Measurements from ENCODE around the gene HGD. TPM values are rescaled to one million over a fixed set of nuclear protein-coding genes. Genes with fewer than 3 reads are reported as not detected.

The HGD gene
- total and polyA plus RNA-seq, 10 of the 15 experiments (the other 5 are each of a cell fraction or from before 2014, with no cell fraction given) = 0.18 to 0.81 (median 0.40) TPM; not detected in 6

DNA sequence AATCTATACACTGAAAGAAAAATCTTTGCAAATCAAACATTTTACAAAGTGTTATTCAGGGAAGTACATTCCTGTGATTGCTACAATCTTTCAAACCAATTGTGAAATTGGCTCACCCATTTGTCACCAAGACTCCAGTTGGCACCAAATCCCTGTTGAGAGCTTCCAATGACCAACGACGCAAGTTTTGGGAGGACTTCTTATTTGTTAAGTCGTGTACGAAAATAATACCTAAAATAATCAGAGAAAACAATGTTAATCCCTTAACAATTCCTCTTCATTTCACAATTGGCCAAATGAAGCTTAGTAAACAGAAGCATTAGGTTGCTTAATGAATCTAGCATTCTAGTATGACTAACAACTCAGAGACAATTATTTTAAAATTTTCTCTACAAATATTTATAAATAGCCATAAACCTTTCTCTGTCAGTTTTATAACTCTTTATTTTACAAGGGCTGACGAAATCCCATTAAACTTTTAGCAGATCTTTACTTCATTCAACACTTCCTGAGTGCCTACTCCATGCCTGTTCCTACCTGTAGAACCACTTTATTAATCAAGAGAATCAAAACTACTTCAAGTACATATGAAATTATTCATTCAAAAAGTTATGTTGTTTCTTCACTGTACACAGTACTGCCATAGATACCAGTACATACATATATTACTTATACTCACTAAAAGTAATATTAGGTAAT, 24.0 kb upstream of the HGD start (continued):
- TF ChIP-seq, protein P1, sequence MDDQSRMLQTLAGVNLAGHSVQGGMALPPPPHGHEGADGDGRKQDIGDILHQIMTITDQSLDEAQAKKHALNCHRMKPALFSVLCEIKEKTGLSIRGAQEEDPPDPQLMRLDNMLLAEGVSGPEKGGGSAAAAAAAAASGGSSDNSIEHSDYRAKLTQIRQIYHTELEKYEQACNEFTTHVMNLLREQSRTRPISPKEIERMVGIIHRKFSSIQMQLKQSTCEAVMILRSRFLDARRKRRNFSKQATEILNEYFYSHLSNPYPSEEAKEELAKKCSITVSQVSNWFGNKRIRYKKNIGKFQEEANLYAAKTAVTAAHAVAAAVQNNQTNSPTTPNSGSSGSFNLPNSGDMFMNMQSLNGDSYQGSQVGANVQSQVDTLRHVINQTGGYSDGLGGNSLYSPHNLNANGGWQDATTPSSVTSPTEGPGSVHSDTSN (IDR thresholded peaks at IDR 0.05; ENCODE audit: insufficient replicate concordance, low read depth, low read length) = no peak
- TF ChIP-seq, protein P2, sequence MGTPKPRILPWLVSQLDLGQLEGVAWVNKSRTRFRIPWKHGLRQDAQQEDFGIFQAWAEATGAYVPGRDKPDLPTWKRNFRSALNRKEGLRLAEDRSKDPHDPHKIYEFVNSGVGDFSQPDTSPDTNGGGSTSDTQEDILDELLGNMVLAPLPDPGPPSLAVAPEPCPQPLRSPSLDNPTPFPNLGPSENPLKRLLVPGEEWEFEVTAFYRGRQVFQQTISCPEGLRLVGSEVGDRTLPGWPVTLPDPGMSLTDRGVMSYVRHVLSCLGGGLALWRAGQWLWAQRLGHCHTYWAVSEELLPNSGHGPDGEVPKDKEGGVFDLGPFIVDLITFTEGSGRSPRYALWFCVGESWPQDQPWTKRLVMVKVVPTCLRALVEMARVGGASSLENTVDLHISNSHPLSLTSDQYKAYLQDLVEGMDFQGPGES (IDR thresholded peaks at IDR 0.05) = no peak

DNA sequence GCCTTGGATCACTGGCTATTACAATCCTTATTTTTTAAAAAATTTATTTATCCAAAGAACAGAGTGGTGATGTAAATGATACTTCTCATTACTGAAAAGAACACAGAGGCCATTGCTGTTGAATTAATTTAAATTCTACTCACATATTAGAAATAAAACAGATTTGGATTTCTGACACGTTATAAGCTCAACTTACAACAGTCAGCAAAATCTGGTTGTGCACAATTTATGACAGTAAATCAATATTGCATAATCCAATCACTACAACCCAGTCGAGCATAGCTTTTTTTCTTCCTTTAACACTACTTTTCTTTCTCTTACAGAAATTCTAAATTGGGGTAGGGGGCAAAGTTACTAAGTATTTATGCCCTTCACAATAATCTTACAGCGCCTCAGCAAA, 17.3 kb upstream of the HGD start:
- FAIRE-seq (no peak), DNase-seq (ENCODE audit: low read depth, low spot score) (no peak), ATAC-seq (no peak)
- in situ Hi-C loops (cut with MboI) (no loop called here), intact Hi-C loops (cut with micrococcal nuclease; ENCODE audit: unreplicated experiment) (loop anchor here (5.0 kb wide), 1 partner anchor 88 kb away; no protein-coding TSS in a partner anchor)
- no peak overlapping the region for H3K4me3 ChIP-seq
- peaks cover 3% of the 10 kb centered on the region for H3K9me3 ChIP-seq (replicated peaks; ENCODE audit: control insufficient read depth, insufficient read depth, low read length)
- no peaks in the 10 kb centered on the region; a peak in 1 of 4 replicates for H3K36me3 ChIP-seq (ENCODE audit: control insufficient read depth in 2 of 2, insufficient read depth in 2 of 2, low read length in 1 of 2)
- H3K79me2 ChIP-seq (ENCODE audit: control insufficient read depth, insufficient read depth, low read length) = no peaks in the 10 kb centered on the region
- SMC1A ChIA-PET (ENCODE audit: uncharacterized antibody, unreplicated experiment) = interaction anchor here (0.8 to 3.4 kb wide), 6 partner anchors 8 to 63 kb away, joined by 3 to 15 read pairs (median 3); partner anchors contain the start of genes GTF2E1, HGD and RABL3
- H3K27ac ChIP-seq (ENCODE audit: control insufficient read depth, insufficient read depth) = no peak overlapping the region
- no peak overlapping the region for H2AFZ ChIP-seq (ENCODE audit: control insufficient read depth, low read depth, low read length)
- H3K9ac ChIP-seq (ENCODE audit: control insufficient read depth, insufficient read depth, low read length) = no peak overlapping the region
- CTCF ChIA-PET = interaction anchor here (0.8 to 2.1 kb wide), 5 partner anchors 11 to 104 kb away, joined by 3 to 4 read pairs (median 3); no protein-coding TSS in a partner anchor
- no peak overlapping the region for H3K4me2 ChIP-seq (ENCODE audit: control insufficient read depth, insufficient read depth)
- POLR2A ChIA-PET = interaction anchor here (1.5 kb wide), 1 partner anchor 10 kb away, joined by 3 read pairs; no protein-coding TSS in a partner anchor
- H3K4me1 ChIP-seq (ENCODE audit: control insufficient read depth, insufficient read depth, low read length) = no peaks in the 10 kb centered on the region
- no peaks in the 10 kb centered on the region for H3K27me3 ChIP-seq (replicated peaks in 1 of 2; ENCODE audit: control insufficient read depth in 2 of 2, insufficient read depth in 2 of 2, low read length in 1 of 2)
- WGBS (ENCODE audit: insufficient coverage, insufficient replicate concordance, low lambda C conversion rate, missing lambda C conversion rate) = 78% methylated on average over 3 of the region's 3 CpGs
- no TSS peak for BruUV-seq (replicated peaks)
- no peaks in the 10 kb centered on the region for H4K20me1 ChIP-seq (ENCODE audit: control insufficient read depth, insufficient read depth)
- RAD21 ChIA-PET (ENCODE audit: unreplicated experiment) = interaction anchor here (1.0 kb wide), 2 partner anchors 11 to 96 kb away, joined by 4 to 5 read pairs; no protein-coding TSS in a partner anchor
- TF ChIP-seq SP1 (IDR thresholded peaks at IDR 0.05; ENCODE audit: low read depth, low read length) (no peak), ZNF274 (IDR thresholded peaks at IDR 0.05; ENCODE audit: insufficient read depth, insufficient read length) (no peak), SIX5 (IDR thresholded peaks at IDR 0.05; ENCODE audit: low read depth, low read length, severe bottlenecking) (no peak), RCOR1 (conservative IDR thresholded peaks at IDR 0.05; ENCODE audit: low read depth, low read length) (no peak), CREB1 (IDR thresholded peaks at IDR 0.05; ENCODE audit: low read depth) (no peak), POLR2AphosphoS2 (IDR thresholded peaks at IDR 0.05; ENCODE audit: low read depth, low read length) (no peak), SMAD5 (IDR thresholded peaks at IDR 0.05; ENCODE audit: low read depth) (no peak), SPI1 (IDR thresholded peaks at IDR 0.05; ENCODE audit: borderline replicate concordance, insufficient read depth, low read depth, low read length) (no peak), KLF5 (IDR thresholded peaks at IDR 0.05; ENCODE audit: partially characterized antibody) (no peak), STAT3 (IDR thresholded peaks at IDR 0.05; ENCODE audit: low read depth, low read length) (no peak), NR2F1 (conservative IDR thresholded peaks at IDR 0.05) (no peak), EP300 (IDR thresholded peaks at IDR 0.05; ENCODE audit: borderline replicate concordance in 1 of 2, control insufficient read depth in 1 of 2, low read depth in 2 of 2, low read length in 2 of 2) (no peak), CBX5 (IDR thresholded peaks at IDR 0.05; ENCODE audit: low read depth) (no peak)
- TF ChIP-seq, protein P3, sequence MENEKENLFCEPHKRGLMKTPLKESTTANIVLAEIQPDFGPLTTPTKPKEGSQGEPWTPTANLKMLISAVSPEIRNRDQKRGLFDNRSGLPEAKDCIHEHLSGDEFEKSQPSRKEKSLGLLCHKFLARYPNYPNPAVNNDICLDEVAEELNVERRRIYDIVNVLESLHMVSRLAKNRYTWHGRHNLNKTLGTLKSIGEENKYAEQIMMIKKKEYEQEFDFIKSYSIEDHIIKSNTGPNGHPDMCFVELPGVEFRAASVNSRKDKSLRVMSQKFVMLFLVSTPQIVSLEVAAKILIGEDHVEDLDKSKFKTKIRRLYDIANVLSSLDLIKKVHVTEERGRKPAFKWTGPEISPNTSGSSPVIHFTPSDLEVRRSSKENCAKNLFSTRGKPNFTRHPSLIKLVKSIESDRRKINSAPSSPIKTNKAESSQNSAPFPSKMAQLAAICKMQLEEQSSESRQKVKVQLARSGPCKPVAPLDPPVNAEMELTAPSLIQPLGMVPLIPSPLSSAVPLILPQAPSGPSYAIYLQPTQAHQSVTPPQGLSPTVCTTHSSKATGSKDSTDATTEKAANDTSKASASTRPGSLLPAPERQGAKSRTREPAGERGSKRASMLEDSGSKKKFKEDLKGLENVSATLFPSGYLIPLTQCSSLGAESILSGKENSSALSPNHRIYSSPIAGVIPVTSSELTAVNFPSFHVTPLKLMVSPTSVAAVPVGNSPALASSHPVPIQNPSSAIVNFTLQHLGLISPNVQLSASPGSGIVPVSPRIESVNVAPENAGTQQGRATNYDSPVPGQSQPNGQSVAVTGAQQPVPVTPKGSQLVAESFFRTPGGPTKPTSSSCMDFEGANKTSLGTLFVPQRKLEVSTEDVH (IDR thresholded peaks at IDR 0.05; ENCODE audit: low read depth, partially characterized antibody) = no peak
- TF ChIP-seq, protein P4, sequence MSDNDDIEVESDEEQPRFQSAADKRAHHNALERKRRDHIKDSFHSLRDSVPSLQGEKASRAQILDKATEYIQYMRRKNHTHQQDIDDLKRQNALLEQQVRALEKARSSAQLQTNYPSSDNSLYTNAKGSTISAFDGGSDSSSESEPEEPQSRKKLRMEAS (IDR thresholded peaks at IDR 0.05; ENCODE audit: low read depth, low read length) = no peak

Data from GM12878 (cell line).